Mesendoderm (in vitro differentiated cells): Measurements from ENCODE around the gene ROR1.

Experiments
- DNase-seq: peaks from one replicate; pipeline ENCODE4 v3.0.0; 2013
- H2AK5ac ChIP-seq: 2 replicates; pipeline ENCODE4 v1.6.1; 2013; ENCODE audit warnings: low read length, inconsistent platforms
- H2BK120ac ChIP-seq: 2 replicates; pipeline ENCODE4 v1.6.1; 2013; ENCODE audit warnings: low read depth, mild to moderate bottlenecking, low read length, moderate library complexity, mixed read lengths
- H2BK15ac ChIP-seq: replicated peaks from 2 replicates; pipeline ENCODE4 v1.6.1; 2013; ENCODE audit warnings: low read depth, mild to moderate bottlenecking, moderate library complexity
- H2BK5ac ChIP-seq: 2 replicates; pipeline ENCODE4 v1.6.1; 2013; ENCODE audit warnings: low read length, inconsistent platforms
- H3K18ac ChIP-seq: 2 replicates; pipeline ENCODE4 v1.6.1; 2013; ENCODE audit warnings: mild to moderate bottlenecking, low read length, mixed read lengths
- H3K23ac ChIP-seq: one replicate; pipeline ENCODE4 v1.6.1; 2013; ENCODE audit warnings: low read length
- H3K27ac ChIP-seq: 2 replicates; pipeline ENCODE4 v1.5.1; 2013; ENCODE audit warnings: low read depth, mild to moderate bottlenecking, inconsistent platforms, low read length, moderate library complexity
- H3K27me3 ChIP-seq: 2 replicates; pipeline ENCODE4 v1.6.1; 2013; ENCODE audit warnings: low read length, control low read depth, mild to moderate bottlenecking, inconsistent platforms; ENCODE audit not compliant: insufficient read depth, poor library complexity
- H3K36me3 ChIP-seq: 2 replicates; pipeline ENCODE4 v1.6.1; 2013; ENCODE audit warnings: low read length, inconsistent platforms; ENCODE audit not compliant: control insufficient read depth, insufficient read depth
- H3K4ac ChIP-seq: one replicate; pipeline ENCODE4 v1.6.1; 2013; ENCODE audit warnings: low read depth, mild to moderate bottlenecking, low read length, moderate library complexity
- H3K4me1 ChIP-seq: 2 replicates; pipeline ENCODE4 v1.6.1; 2013; ENCODE audit warnings: low read depth, low read length, inconsistent platforms; ENCODE audit not compliant: control insufficient read depth
- H3K4me2 ChIP-seq: 2 replicates; pipeline ENCODE4 v1.6.1; 2013; ENCODE audit warnings: low read length
- H3K4me3 ChIP-seq: 2 replicates; pipeline ENCODE4 v1.5.1; 2013; ENCODE audit warnings: mild to moderate bottlenecking, low read length
- H3K56ac ChIP-seq: one replicate; pipeline ENCODE4 v1.6.1; 2013; ENCODE audit warnings: low read length
- H3K79me1 ChIP-seq: 2 replicates; pipeline ENCODE4 v1.6.1; 2013; ENCODE audit warnings: low read length, inconsistent platforms
- H3K79me2 ChIP-seq: 2 replicates; pipeline ENCODE4 v1.6.1; 2013; ENCODE audit warnings: mild to moderate bottlenecking, low read length; ENCODE audit not compliant: control insufficient read depth, insufficient read depth
- H3K9ac ChIP-seq: 2 replicates; pipeline ENCODE4 v1.6.1; 2013; ENCODE audit warnings: low read length, inconsistent platforms
- H4K5ac ChIP-seq: one replicate; pipeline ENCODE4 v1.6.1; 2013; ENCODE audit warnings: low read length
- H4K8ac ChIP-seq: one replicate; pipeline ENCODE4 v1.6.1; 2013; ENCODE audit warnings: low read depth, mild to moderate bottlenecking, control low read depth, low read length, moderate library complexity
- WGBS: extraction: QIAGEN DNeasy Blood & Tissue Kit; methylation state at CpG from one replicate; pipeline ENCODE4 v1.1.7; 2013; ENCODE audit warnings: low lambda C conversion rate, missing lambda C conversion rate; ENCODE audit not compliant: insufficient coverage; ENCODE audit errors: extremely low coverage; 5-methylcytosine and 5-hydroxymethylcytosine counted together

ROR1 gene

GRCh38 chr1:63892632-63893395, 119.0 kb downstream of the ROR1 start:
- Histone ChIP-seq H3K27me3 (no peaks in the 10 kb centered on the region), H4K8ac (no peak overlapping the region), H2BK120ac (no peak overlapping the region), H2BK5ac (no peak overlapping the region), H3K4me2 (no peak overlapping the region), H3K4me1 (no peaks in the 10 kb centered on the region), H4K5ac (no peak overlapping the region), H3K4ac (no peak overlapping the region), H2AK5ac (no peak overlapping the region), H2BK15ac (no peak overlapping the region), H3K56ac (no peak overlapping the region), H3K23ac (no peak overlapping the region), H3K79me2 (peaks cover 1% of the 10 kb centered on the region), H3K36me3 (no peaks in the 10 kb centered on the region), H3K27ac (no peak overlapping the region), H3K9ac (no peak overlapping the region), H3K79me1 (no peaks in the 10 kb centered on the region), H3K4me3 (no peak overlapping the region), H3K18ac (no peak overlapping the region)
- WGBS, result no CpG with 5 or more reads among the region's 8 CpGs
- no peak for DNase-seq

GRCh38 chr1:63893976-63894375, 120.2 kb downstream of the ROR1 start:
- no peak overlapping the region for H2BK5ac ChIP-seq
- H3K4ac ChIP-seq, result no peak overlapping the region
- H3K9ac ChIP-seq, result no peak overlapping the region
- H3K4me2 ChIP-seq, result no peak overlapping the region
- H2BK120ac ChIP-seq, result no peak overlapping the region
- H3K36me3 ChIP-seq, result no peaks in the 10 kb centered on the region
- H3K27ac ChIP-seq, result no peak overlapping the region
- H3K79me2 ChIP-seq, result no peaks in the 10 kb centered on the region
- H3K56ac ChIP-seq, result no peak overlapping the region
- no CpG with 5 or more reads among the region's 3 CpGs for WGBS
- H3K4me3 ChIP-seq, result no peak overlapping the region
- no peaks in the 10 kb centered on the region for H3K27me3 ChIP-seq
- H3K23ac ChIP-seq, result no peak overlapping the region
- H3K79me1 ChIP-seq, result no peaks in the 10 kb centered on the region
- H3K18ac ChIP-seq, result no peak overlapping the region
- H2BK15ac ChIP-seq, result no peak overlapping the region
- H2AK5ac ChIP-seq, result no peak overlapping the region
- no peak overlapping the region for H4K5ac ChIP-seq
- no peaks in the 10 kb centered on the region for H3K4me1 ChIP-seq
- no peak overlapping the region for H4K8ac ChIP-seq
- DNase-seq, result no peak

GRCh38 chr1:63894627-63895265, 120.9 kb downstream of the ROR1 start:
- Histone ChIP-seq H3K18ac (no peak overlapping the region), H3K4ac (no peak overlapping the region), H3K27me3 (no peaks in the 10 kb centered on the region), H3K27ac (no peak overlapping the region), H3K23ac (no peak overlapping the region), H3K36me3 (no peaks in the 10 kb centered on the region), H2BK120ac (no peak overlapping the region), H3K79me1 (no peaks in the 10 kb centered on the region), H3K4me1 (no peaks in the 10 kb centered on the region), H4K8ac (no peak overlapping the region), H2BK15ac (no peak overlapping the region), H3K56ac (no peak overlapping the region), H3K9ac (no peak overlapping the region), H3K79me2 (no peaks in the 10 kb centered on the region), H4K5ac (no peak overlapping the region), H3K4me2 (no peak overlapping the region), H3K4me3 (no peak overlapping the region), H2BK5ac (no peak overlapping the region), H2AK5ac (no peak overlapping the region)
- no peak for DNase-seq
- WGBS, result no CpG with 5 or more reads among the region's 3 CpGs

GRCh38 chr1:63896755-63897154, 122.9 kb downstream of the ROR1 start:
- H3K27me3 ChIP-seq, result no peaks in the 10 kb centered on the region
- DNase-seq, result no peak
- H3K27ac ChIP-seq, result no peak overlapping the region
- no peak overlapping the region for H2BK120ac ChIP-seq
- no peak overlapping the region for H3K18ac ChIP-seq
- H3K4me2 ChIP-seq, result no peak overlapping the region
- H4K5ac ChIP-seq, result no peak overlapping the region
- H2BK5ac ChIP-seq, result no peak overlapping the region
- no peak overlapping the region for H4K8ac ChIP-seq
- H3K4me3 ChIP-seq, result no peak overlapping the region
- WGBS, result no CpG with 5 or more reads among the region's 2 CpGs
- no peaks in the 10 kb centered on the region for H3K79me2 ChIP-seq
- H3K4ac ChIP-seq, result no peak overlapping the region
- no peak overlapping the region for H2BK15ac ChIP-seq
- no peak overlapping the region for H3K56ac ChIP-seq
- H3K4me1 ChIP-seq, result no peaks in the 10 kb centered on the region
- H2AK5ac ChIP-seq, result no peak overlapping the region
- no peaks in the 10 kb centered on the region for H3K36me3 ChIP-seq
- H3K79me1 ChIP-seq, result no peaks in the 10 kb centered on the region
- no peak overlapping the region for H3K9ac ChIP-seq
- H3K23ac ChIP-seq, result no peak overlapping the region

- Histone ChIP-seq H3K56ac (no peak overlapping the region), H4K8ac (no peak overlapping the region), H2BK120ac (no peak overlapping the region), H2AK5ac (no peak overlapping the region), H3K79me1 (no peaks in the 10 kb centered on the region), H3K23ac (no peak overlapping the region), H3K4me1 (peaks cover 3% of the 10 kb centered on the region), H3K27ac (no peak overlapping the region), H2BK5ac (no peak overlapping the region), H4K5ac (no peak overlapping the region), H3K4me2 (no peak overlapping the region), H3K4ac (no peak overlapping the region), H3K4me3 (no peak overlapping the region), H3K79me2 (no peaks in the 10 kb centered on the region), H2BK15ac (no peak overlapping the region), H3K9ac (no peak overlapping the region), H3K18ac (no peak overlapping the region), H3K27me3 (no peaks in the 10 kb centered on the region), H3K36me3 (no peaks in the 10 kb centered on the region)
- WGBS, result no CpG with 5 or more reads among the region's 6 CpGs
- no peak for DNase-seq
Observed at GRCh38 chr1:63898428-63899196, 124.8 kb downstream of the ROR1 start.
